HS-5 (cell line): Measurements from ENCODE around the gene TMEM184A.
"Not testable (repeated sequence)": the region's sequence is repeated elsewhere in the genome, so short reads cannot be mapped to it uniquely, and the experiment has no call there.

Experiments
- DNase-seq: peaks from one replicate; pipeline ENCODE4 v3.0.0-alpha.2; 2012; ENCODE audit warnings: low read depth

The TMEM184A gene

DNA sequence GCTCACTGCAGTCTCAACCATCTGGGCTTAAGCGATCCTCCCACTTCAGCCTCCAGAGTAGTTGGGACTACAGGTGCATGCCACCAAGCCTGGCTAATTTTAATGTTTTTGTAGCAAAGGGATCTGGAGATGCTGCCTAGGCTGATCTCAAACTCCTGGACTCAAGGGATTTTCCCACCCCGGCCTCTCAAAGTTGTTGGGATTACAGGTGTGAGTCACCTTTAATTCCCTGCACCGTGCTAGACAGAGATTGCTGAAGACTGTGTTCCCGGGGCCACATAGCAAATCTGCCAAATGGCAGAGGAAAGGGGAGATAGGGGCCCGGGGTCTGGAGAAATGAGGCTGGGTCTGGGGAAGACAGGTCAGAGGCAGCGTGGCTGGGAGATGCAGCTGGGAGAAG, 34.5 kb upstream of the TMEM184A start:
- DNase-seq: no peak

- no peak for DNase-seq
Observed at GRCh38 chr7:1588978-1589377, 33.0 kb upstream of the TMEM184A start.

DNA sequence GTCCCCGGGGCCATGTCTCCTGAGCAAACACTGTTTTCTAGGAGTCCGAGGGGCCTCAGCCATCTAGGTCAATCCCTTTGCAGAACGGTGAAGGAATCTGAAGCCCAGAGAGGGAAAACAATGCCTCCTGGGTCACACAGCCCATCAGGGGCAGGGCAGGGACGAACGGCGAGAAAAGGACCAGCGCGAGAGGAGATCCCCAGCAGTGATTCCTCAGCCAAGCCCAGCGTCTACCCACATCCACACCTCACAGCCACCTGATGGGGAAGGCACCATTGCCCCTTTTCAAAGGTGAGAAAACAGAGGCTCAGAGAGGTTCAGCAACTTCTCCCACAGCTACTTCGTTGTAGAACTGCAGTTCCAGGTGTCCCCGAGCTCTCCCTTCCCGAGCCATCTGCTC, 31.7 kb upstream of the TMEM184A start:
- no peak for DNase-seq

- no peak for DNase-seq
Observed at GRCh38 chr7:1586827-1587705, 31.1 kb upstream of the TMEM184A start.

DNA sequence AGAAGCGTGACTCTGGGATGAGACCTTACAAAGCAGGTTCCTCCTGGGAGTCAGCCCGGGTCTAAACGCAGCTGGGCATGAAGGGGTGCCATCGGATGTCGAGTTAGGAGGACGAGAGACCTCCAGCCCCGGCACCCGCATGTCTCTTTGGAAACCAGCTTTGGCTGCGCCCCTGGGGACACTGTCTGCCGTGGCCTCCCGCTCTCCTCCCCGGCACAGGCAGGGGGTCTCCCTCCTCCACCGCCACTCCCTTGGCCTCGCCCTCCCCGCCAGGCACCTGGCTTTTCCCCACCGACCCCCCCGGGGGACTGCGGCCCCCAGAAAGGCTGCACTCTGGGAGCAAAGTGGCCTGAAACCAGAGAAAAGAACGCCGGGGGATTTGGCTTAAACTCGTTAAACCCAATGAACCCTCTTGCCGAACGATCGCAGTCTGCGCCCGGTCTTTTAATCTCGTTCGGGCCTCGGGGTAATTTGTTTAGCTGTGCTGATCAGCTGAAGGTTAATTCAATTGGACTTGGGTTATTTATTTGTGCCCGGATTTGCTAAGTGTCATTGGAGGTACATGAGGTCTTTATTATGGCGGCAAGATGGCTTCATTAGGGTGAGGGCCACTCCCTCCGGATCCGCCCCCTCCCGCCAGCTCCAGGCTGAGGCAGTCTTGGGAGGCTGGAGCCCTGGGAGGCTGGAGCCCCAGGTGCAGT, 30.3 kb upstream of the TMEM184A start:
- no peak for DNase-seq

GRCh38 chr7:1585142-1585981, 29.4 kb upstream of the TMEM184A start:
- no peak for DNase-seq

DNA sequence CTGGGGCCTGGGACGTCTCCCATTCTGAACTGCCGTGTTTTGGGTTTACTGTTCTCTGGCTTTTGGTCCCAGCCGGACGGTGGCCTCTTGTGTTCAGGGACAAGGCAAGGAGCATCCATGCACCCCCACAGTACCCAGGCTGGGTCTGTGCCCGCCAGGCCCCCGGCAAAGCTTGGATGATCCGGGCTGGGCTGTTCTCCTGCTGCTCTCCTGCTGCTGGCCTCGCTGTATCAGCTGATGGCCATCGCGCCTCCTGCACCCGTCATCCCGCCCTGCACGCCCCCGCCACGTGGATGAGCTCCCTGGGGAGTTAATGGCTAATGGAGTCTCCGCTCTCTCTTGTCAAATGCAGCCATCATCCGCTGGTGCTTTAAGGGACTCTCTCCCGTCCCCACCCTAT, 28.7 kb upstream of the TMEM184A start:
- no peak for DNase-seq

DNA sequence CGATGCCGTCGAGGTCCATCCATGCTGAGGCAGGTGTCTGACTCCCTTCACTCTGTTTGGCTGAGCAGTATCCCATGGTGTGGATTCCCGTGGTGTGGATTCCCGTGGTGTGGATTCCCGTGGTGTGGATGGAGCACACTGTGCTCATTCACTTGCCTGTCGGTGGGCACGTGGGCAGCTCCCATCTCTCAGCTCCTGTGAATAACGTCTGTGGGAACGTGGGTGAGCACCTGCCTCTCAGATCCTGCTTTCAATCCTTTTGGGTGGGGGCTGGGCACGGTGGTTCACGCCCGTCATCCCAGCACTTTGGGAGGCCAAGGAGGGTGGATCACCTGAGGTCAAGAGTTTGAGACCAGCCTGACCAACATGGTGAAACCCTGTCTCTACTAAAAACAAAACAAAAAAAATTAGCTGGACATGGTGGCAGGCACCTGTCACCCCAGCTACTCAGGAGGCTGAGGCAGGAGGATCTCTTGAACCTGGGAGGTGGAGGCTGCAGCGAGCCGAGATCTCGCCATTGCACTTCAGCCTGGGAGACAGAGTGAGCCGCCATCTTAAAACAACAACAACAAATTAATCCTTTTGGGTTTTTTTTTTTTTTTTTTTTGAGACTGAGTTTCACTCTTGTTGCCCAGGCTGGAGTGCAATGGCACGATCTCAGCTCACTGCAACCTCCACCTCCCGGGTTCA, 27.4 kb upstream of the TMEM184A start:
- DNase-seq: not testable (repeated sequence)

DNA sequence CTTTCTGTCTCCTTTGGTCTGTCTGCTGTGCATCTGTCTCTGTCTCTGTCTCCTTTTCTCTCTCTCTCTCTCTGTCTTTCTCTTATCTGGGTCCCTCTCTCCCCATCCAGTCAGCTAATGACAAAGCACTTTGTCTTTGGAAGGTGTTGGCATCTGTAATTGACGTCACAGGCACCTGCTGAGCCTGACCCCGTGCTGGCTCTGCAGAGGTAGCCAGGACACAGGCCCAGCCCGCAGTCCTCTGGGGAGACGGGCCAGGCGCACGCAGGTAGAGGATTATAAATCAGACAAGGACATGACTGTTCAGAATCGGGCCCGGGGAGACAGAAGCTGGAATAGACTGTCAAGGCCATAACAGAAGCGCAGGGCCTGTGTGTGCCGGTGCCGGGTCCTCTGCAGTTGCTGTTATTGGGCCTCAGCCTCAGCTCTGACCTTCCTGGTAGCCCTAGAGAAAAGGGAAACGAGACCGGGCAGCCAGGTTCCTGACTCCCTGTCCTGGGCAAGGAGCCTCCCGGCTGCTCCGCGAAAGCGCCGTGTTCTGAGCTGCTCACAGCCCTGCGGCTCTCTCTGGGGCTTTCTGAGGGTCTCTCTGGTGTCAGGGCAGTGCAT, 24.5 kb upstream of the TMEM184A start:
- DNase-seq: no peak

GRCh38 chr7:1579481-1580421, 23.7 kb upstream of the TMEM184A start:
- no peak for DNase-seq

DNA sequence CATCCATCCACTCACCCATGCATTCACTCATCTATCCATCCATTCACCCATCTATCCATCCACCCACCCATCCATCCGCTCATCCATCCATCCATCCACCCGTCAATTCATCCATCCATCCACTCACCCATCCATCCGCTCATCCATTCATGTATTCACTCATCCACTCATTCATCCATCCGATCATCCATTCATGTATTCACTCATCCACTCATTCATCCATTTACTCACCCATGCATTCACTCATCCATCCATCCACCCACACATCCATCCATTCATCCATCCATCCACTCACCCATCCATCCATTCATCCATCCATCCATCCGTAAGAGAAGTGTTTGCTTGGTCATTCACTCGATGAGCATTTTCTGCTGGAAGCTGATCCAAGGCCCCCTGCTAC, 22.5 kb upstream of the TMEM184A start:
- no peak for DNase-seq

- DNase-seq: no peak
Observed at GRCh38 chr7:1576521-1577253, 20.7 kb upstream of the TMEM184A start.

GRCh38 chr7:1575809-1576208, 19.8 kb upstream of the TMEM184A start:
- no peak for DNase-seq

GRCh38 chr7:1572111-1572822, 16.3 kb upstream of the TMEM184A start:
- DNase-seq: no peak

DNA sequence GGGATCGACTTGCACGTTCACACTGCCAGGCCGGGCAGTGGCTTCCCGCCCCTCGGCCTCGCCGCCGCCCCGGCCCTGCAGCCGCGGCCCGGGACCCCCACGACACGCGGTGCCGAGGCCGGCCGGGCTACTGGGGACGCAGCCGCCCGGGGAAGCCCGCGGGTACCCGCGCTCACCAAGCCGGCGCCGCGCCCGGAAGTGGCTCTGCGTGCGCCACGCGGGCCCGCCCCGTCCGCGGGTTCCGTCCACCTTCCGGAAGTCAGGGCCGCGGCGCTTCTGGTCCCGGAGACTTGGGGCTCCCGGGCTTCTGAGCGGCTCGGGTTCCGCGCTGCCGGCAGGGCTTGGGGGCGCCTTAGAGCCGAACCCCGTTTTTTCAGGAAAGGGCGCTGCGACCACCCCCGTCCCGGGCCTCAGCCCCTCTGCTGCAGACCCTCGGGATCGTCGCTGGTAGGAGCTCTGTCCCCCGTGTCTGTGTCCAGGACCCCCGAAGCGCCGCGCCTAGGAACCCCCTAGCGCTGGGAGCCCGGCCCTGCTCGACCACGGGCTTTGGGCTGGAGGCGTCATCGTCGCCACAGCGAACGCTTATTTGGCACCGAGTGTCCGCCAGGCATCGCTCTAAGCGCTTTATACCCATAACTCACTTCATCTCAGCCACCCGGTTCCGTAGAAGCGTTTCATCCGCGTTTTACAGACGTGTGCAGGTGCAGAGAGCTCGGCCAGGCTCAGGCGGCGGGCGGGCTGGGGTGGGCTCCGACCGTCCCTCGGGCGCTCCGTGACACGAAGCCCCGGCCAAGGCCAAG, 14.0 kb upstream of the TMEM184A start, which contains the start of gene PSMG3:
Gene PSMG3 (minus strand): TSS at position 200 of the 800 bp plus-strand sequence. CDS start 693 bp downstream, outside the sequence.
- peak; percentile 46 for DNase-seq

DNA sequence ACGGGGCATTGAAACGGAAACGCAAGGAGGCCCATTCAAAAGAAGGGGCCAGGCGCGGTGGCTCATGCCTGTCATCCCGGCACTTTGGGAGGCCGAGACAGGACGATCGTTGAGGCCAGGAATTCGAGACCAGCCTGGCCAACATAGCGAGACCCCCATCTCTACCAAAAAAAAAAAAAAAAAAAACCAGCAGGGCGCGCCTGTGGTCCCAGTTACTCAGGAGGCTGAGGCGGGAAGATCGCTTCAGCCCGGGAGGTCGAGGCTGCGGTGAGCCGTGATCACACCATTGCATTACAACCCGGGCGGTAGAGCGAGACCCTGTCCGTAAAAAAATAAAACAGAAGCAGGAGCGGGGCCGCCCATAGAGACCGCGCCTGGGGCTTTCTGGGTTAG, 13.4 kb upstream of the TMEM184A start:
- DNase-seq: no peak

DNA sequence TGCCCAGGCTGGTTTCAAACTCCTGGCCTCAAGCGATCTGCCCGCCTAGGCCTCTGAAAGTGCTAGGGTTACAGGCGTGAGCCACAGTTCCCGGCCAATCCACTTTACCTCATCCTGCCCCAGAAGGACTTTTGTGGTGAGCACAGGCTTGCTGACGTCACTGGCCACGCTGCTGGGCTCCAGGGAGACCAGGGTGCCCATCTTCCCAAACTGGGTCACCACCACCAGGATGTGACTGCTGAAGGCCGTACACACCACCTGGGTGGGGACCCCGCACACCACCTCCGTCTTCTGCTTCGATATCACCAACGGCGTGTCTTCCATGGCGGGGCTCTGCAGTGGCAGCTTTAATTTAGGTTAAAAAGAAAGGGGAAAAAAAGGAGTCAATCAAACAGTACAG, 13.0 kb upstream of the TMEM184A start:
- DNase-seq: no peak

GRCh38 chr7:1567896-1568510, 12.0 kb upstream of the TMEM184A start:
- DNase-seq: no peak
